Keratinocyte (primary cell): ENCODE data around the gene CD2AP. TPM values are rescaled to one million over a fixed set of nuclear protein-coding genes. Genes with fewer than 3 reads are reported as not detected.

Source experiments
- DNase-seq: peaks from one replicate; pipeline ENCODE4 v3.0.0-alpha.2; 2011; ENCODE audit warnings: low read depth, missing footprints, low spot score
- FAIRE-seq: peaks from 2 replicates; lab custom pipeline; 2011; peaks lifted over from hg19 to GRCh38; lab: Jason Lieb, UNC
- H2AFZ ChIP-seq: 2 replicates; pipeline ENCODE4 v1.6.0; 2012; ENCODE audit warnings: low read length, control low read depth, inconsistent platforms; ENCODE audit not compliant: control insufficient read depth
- H3K27ac ChIP-seq: 2 replicates; pipeline ENCODE4 v1.5.1; 2011; ENCODE audit warnings: low read length; ENCODE audit not compliant: control insufficient read depth, insufficient read depth
- H3K27me3 ChIP-seq: 3 replicates; pipeline ENCODE4 v1.6.0; 2011; ENCODE audit warnings: low read length; ENCODE audit not compliant: control insufficient read depth, insufficient read depth; ENCODE audit errors: extremely low read depth
- H3K36me3 ChIP-seq, 2 experiments: 2 replicates in 1 of 2; 3 replicates in 1 of 2; pipeline ENCODE4 v1.5.1; 2011; ENCODE audit warnings: low read length in 2 of 2, mild to moderate bottlenecking in 1 of 2; ENCODE audit not compliant: control insufficient read depth in 2 of 2, insufficient read depth in 2 of 2; ENCODE audit errors: extremely low read depth in 1 of 2
- H3K4me1 ChIP-seq: 3 replicates; pipeline ENCODE4 v1.5.1; 2011; ENCODE audit warnings: low read length; ENCODE audit not compliant: control insufficient read depth, insufficient read depth; ENCODE audit errors: extremely low read depth
- H3K4me2 ChIP-seq: 3 replicates; pipeline ENCODE4 v1.6.0; 2011; ENCODE audit warnings: low read depth, low read length; ENCODE audit not compliant: control insufficient read depth, insufficient read depth; ENCODE audit errors: extremely low read depth
- H3K4me3 ChIP-seq, 3 experiments: fragments of 200-600 bp in 1 of 3; sonication (generic) in 1 of 3; 2 replicates in 2 of 3; 3 replicates in 1 of 3; pipeline ENCODE4 v1.5.1; 2011 to 2016; ENCODE audit warnings: low read length in 3 of 3, mild to moderate bottlenecking in 3 of 3, control low read depth in 2 of 3, inconsistent platforms in 1 of 3, low read depth in 1 of 3, mixed read lengths in 1 of 3, mixed run types in 1 of 3, moderate library complexity in 1 of 3; ENCODE audit not compliant: control insufficient read depth in 2 of 3, insufficient read depth in 2 of 3; ENCODE audit errors: extremely low read depth in 1 of 3
- H3K79me2 ChIP-seq: 2 replicates; pipeline ENCODE4 v1.6.0; 2012; ENCODE audit warnings: low read length; ENCODE audit not compliant: control insufficient read depth, insufficient read depth
- H3K9ac ChIP-seq: 3 replicates; pipeline ENCODE4 v1.6.0; 2011; ENCODE audit warnings: low read length; ENCODE audit not compliant: control insufficient read depth, insufficient read depth; ENCODE audit errors: extremely low read depth
- H3K9me1 ChIP-seq: 3 replicates; pipeline ENCODE4 v1.6.0; 2011; ENCODE audit warnings: low read length; ENCODE audit not compliant: control insufficient read depth, insufficient read depth; ENCODE audit errors: extremely low read depth
- H3K9me3 ChIP-seq: 2 replicates; pipeline ENCODE4 v1.5.1; 2012; ENCODE audit warnings: low read depth, low read length; ENCODE audit not compliant: control insufficient read depth
- H4K20me1 ChIP-seq: 3 replicates; pipeline ENCODE4 v1.6.0; 2011; ENCODE audit warnings: low read length; ENCODE audit not compliant: control insufficient read depth, insufficient read depth; ENCODE audit errors: extremely low read depth
- CTCF ChIP-seq, 3 experiments: IDR thresholded peaks in 1 of 3; conservative IDR thresholded peaks in 1 of 3; optimal IDR thresholded peaks in 1 of 3; 2 replicates in 2 of 3; 3 replicates in 1 of 3; pipeline versions ENCODE3 to v1.5.1; 2011; ENCODE audit warnings: low read length in 3 of 3, mild to moderate bottlenecking in 3 of 3, moderate library complexity in 2 of 3, control low read depth in 1 of 3, inconsistent platforms in 1 of 3; ENCODE audit not compliant: insufficient read depth in 2 of 3; ENCODE audit errors: extremely low read depth in 1 of 3
- EZH2 ChIP-seq: IDR thresholded peaks from one replicate; pipeline ENCODE4 v1.6.1; 2012; ENCODE audit warnings: inconsistent platforms, mild to moderate bottlenecking, low read length, moderate library complexity
- dilution Hi-C: fragments of 300-500 bp; cut with MboI; formaldehyde crosslinking; loops from one replicate; pipeline ENCODE4 v1.7.0; 2020; ENCODE audit warnings: low sequenced_read_pairs; ENCODE audit not compliant: extremely low pct_ligation_motif_present
- polyA plus RNA-seq, 5 experiments: library from polyadenylated mRNA; depleted of rRNA in 3 of 5; stranded (reverse) in 3 of 5; stranded (forward) in 1 of 5; unstranded in 1 of 5; fragments of >200 nt; gene quantifications; 1 replicate in 1 of 5; 2 replicates in 3 of 5; 3 replicates in 1 of 5; pipeline versions ENCODE4 v1.2.1 to v1.2.3, GENCODE V29; 2011 to 2012; ENCODE audit warnings: missing spikeins in 2 of 5, low read depth in 1 of 5, low replicate concordance in 1 of 5

CD2AP gene
- polyA plus RNA-seq, 1 donor (not counting 4 experiments of a cell fraction or from before 2014, with no cell fraction given) = 23.9 TPM

- Histone ChIP-seq H4K20me1 (no peaks in the 10 kb centered on the region), H3K36me3 (no peaks in the 10 kb centered on the region), H3K27me3 (no peaks in the 10 kb centered on the region), H3K79me2 (no peaks in the 10 kb centered on the region), H3K4me1 (no peaks in the 10 kb centered on the region), H3K9ac (no peak overlapping the region), H3K9me3 (no peaks in the 10 kb centered on the region), H3K27ac (no peak overlapping the region), H3K9me1 (no peaks in the 10 kb centered on the region), H2AFZ (no peak overlapping the region), H3K4me3 (no peak overlapping the region), H3K4me2 (no peak overlapping the region)
- FAIRE-seq (no peak), DNase-seq (no peak)
- TF ChIP-seq CTCF (optimal IDR thresholded peaks at IDR 0.05 in 1 of 3, IDR thresholded peaks at IDR 0.05 in 1 of 3, conservative IDR thresholded peaks at IDR 0.05 in 1 of 3; ENCODE audit: extremely low read depth in 1 of 3, insufficient read depth in 2 of 3, low read length in 3 of 3) (no peak), EZH2 (no peak)
- dilution Hi-C loops = no loop called here
These were observed 42.4 kb upstream of the CD2AP start for GRCh38 chr6:47435254-47435612.

GRCh38 chr6:47437592-47437991 lies 40.0 kb upstream of the CD2AP start:
- Histone ChIP-seq H3K27ac (no peak overlapping the region), H3K9ac (no peak overlapping the region), H3K9me3 (no peaks in the 10 kb centered on the region), H3K4me3 (no peak overlapping the region), H4K20me1 (no peaks in the 10 kb centered on the region), H3K27me3 (no peaks in the 10 kb centered on the region), H3K36me3 (no peaks in the 10 kb centered on the region), H2AFZ (no peak overlapping the region), H3K4me2 (no peak overlapping the region), H3K9me1 (no peaks in the 10 kb centered on the region), H3K4me1 (no peaks in the 10 kb centered on the region), H3K79me2 (no peaks in the 10 kb centered on the region)
- dilution Hi-C loops = no loop called here
- TF ChIP-seq CTCF (optimal IDR thresholded peaks at IDR 0.05 in 1 of 3, IDR thresholded peaks at IDR 0.05 in 1 of 3, conservative IDR thresholded peaks at IDR 0.05 in 1 of 3; ENCODE audit: extremely low read depth in 1 of 3, insufficient read depth in 2 of 3, low read length in 3 of 3) (no peak), EZH2 (no peak)
- FAIRE-seq (no peak), DNase-seq (no peak)
